GM12878 (cell line): ENCODE results near the gene CCT6A. TPM values are rescaled to one million over a fixed set of nuclear protein-coding genes. Genes with fewer than 3 reads are reported as not detected.

Experiments used
- ATAC-seq: fragments of 200-7000 bp; cut with Tn5 transposase; 3 replicates; pipeline ENCODE4 v1.9.1; 2020; ENCODE audit warnings: mild to moderate bottlenecking, moderate library complexity
- BruUV-seq: library from RNA; stranded (reverse); fragments of 400-500 nt; replicated peaks from 2 replicates; lab custom pipeline; 2021; lab: Mats Ljungman, UMichigan
- CTCF ChIA-PET: fragments of 300-600 bp; sonication (Branson Sonifier 250); formaldehyde crosslinking; extraction: SDS; loops from one replicate; lab custom pipeline; 2021; ENCODE audit warnings: inconsistent platforms; lab: Yijun Ruan, JAX
- POLR2A ChIA-PET: fragments of 350-600 bp; formaldehyde crosslinking; extraction: SDS; loops from one replicate; lab custom pipeline; 2021; ENCODE audit warnings: inconsistent platforms; lab: Charles Lee
- RAD21 ChIA-PET: fragments of 300-600 bp; sonication (Branson Sonifier 250); formaldehyde crosslinking; loops from one replicate; lab custom pipeline; 2023; ENCODE audit warnings: antibody characterized with exemption; ENCODE audit not compliant: unreplicated experiment; lab: Charles Lee
- SMC1A ChIA-PET: fragments of 300-600 bp; sonication (Branson Sonifier 250); formaldehyde crosslinking; loops from one replicate; lab custom pipeline; 2023; ENCODE audit not compliant: unreplicated experiment, uncharacterized antibody; lab: Charles Lee
- DNase-seq: peaks from one replicate; pipeline ENCODE4 v3.0.0-alpha.2; 2011; ENCODE audit warnings: low read depth, low spot score
- FAIRE-seq: peaks from 3 replicates; lab custom pipeline; 2011; peaks lifted over from hg19 to GRCh38; lab: Jason Lieb, UNC
- H2AFZ ChIP-seq: 2 replicates; pipeline ENCODE4 v1.6.0; 2011; ENCODE audit warnings: low read depth, low read length, control low read depth; ENCODE audit not compliant: control insufficient read depth
- H3K27ac ChIP-seq: 2 replicates; pipeline ENCODE4 v1.5.1; 2011; ENCODE audit warnings: control low read depth; ENCODE audit not compliant: control insufficient read depth, insufficient read depth
- H3K27me3 ChIP-seq, 2 experiments: replicated peaks in 1 of 2; 2 replicates each; pipeline versions ENCODE4 v1.6.0 to v1.6.1; 2011; ENCODE audit warnings: low read length in 1 of 2; ENCODE audit not compliant: control insufficient read depth in 2 of 2, insufficient read depth in 2 of 2
- H3K36me3 ChIP-seq, 2 experiments: 2 replicates each; pipeline ENCODE4 v1.5.1; 2011; ENCODE audit warnings: low read length in 1 of 2; ENCODE audit not compliant: control insufficient read depth in 2 of 2, insufficient read depth in 2 of 2
- H3K4me1 ChIP-seq: 2 replicates; pipeline ENCODE4 v1.6.1; 2011; ENCODE audit warnings: mild to moderate bottlenecking, low read length, moderate library complexity, mixed read lengths; ENCODE audit not compliant: control insufficient read depth, insufficient read depth
- H3K4me2 ChIP-seq: 2 replicates; pipeline ENCODE4 v1.6.0; 2011; ENCODE audit warnings: control low read depth; ENCODE audit not compliant: control insufficient read depth, insufficient read depth
- H3K4me3 ChIP-seq: fragments of 200-600 bp; sonication (generic); 2 replicates; pipeline ENCODE4 v1.5.1; 2016
- H3K79me2 ChIP-seq: 2 replicates; pipeline ENCODE4 v1.6.0; 2011; ENCODE audit warnings: low read length; ENCODE audit not compliant: control insufficient read depth, insufficient read depth
- H3K9ac ChIP-seq: 2 replicates; pipeline ENCODE4 v1.8.0; 2011; ENCODE audit warnings: low read length, control low read depth, mixed read lengths; ENCODE audit not compliant: control insufficient read depth, insufficient read depth
- H3K9me3 ChIP-seq: replicated peaks from 3 replicates; pipeline ENCODE4 v1.5.1; 2011; ENCODE audit warnings: mild to moderate bottlenecking, low read length; ENCODE audit not compliant: control insufficient read depth, insufficient read depth
- H4K20me1 ChIP-seq: 2 replicates; pipeline ENCODE4 v1.6.0; 2011; ENCODE audit not compliant: control insufficient read depth, insufficient read depth
- ATF7 ChIP-seq: fragments of 450-650 bp; IDR thresholded peaks from 2 replicates; pipeline ENCODE4 v1.6.1; 2016; ENCODE audit warnings: low read depth, mild to moderate bottlenecking
- CBX3 ChIP-seq: fragments of 200-600 bp; sonication (generic); IDR thresholded peaks from 2 replicates; pipeline ENCODE4 v1.6.1; 2016; ENCODE audit warnings: low read depth, borderline replicate concordance
- CEBPB ChIP-seq, 2 experiments: fragments of 150-350 bp in 1 of 2; IDR thresholded peaks; 2 replicates each; pipeline ENCODE4 v1.6.1; 2012 to 2014; ENCODE audit warnings: low read depth in 2 of 2, low read length in 2 of 2, borderline replicate concordance in 1 of 2, inconsistent platforms in 1 of 2
- CHD2 ChIP-seq: IDR thresholded peaks from 2 replicates; pipeline ENCODE4 v1.6.1; 2011; ENCODE audit warnings: low read depth, low read length, improper control_type of control experiment, borderline replicate concordance
- IRF4 ChIP-seq: IDR thresholded peaks from 2 replicates; pipeline ENCODE4 v1.6.1; 2011; ENCODE audit warnings: low read depth, low read length
- NFXL1 ChIP-seq: fragments of 450-650 bp; IDR thresholded peaks from 2 replicates; pipeline ENCODE4 v1.6.1; 2017; ENCODE audit warnings: antibody characterized with exemption, mild to moderate bottlenecking, borderline replicate concordance
- NFYB ChIP-seq: IDR thresholded peaks from 2 replicates; pipeline ENCODE4 v1.6.1; 2011; ENCODE audit warnings: low read depth, mild to moderate bottlenecking, low read length, improper control_type of control experiment, moderate library complexity; ENCODE audit not compliant: insufficient read depth
- STAT1 ChIP-seq: fragments of 450-650 bp; conservative IDR thresholded peaks from 2 replicates; pipeline ENCODE4 v1.6.1; 2014; ENCODE audit warnings: antibody characterized with exemption, mild to moderate bottlenecking
- STAT3 ChIP-seq: IDR thresholded peaks from 2 replicates; pipeline ENCODE4 v1.6.1; 2011; ENCODE audit warnings: low read depth, low read length, improper control_type of control experiment
- SUPT20H ChIP-seq: IDR thresholded peaks from 2 replicates; pipeline ENCODE4 v1.6.1; 2011; ENCODE audit warnings: low read depth, mild to moderate bottlenecking, low read length, moderate library complexity, borderline replicate concordance; ENCODE audit not compliant: control insufficient read depth
- ZNF207 ChIP-seq: fragments of 450-650 bp; IDR thresholded peaks from 2 replicates; pipeline ENCODE4 v1.6.1; 2014; ENCODE audit warnings: antibody characterized with exemption, mild to moderate bottlenecking, borderline replicate concordance
- ZNF217 ChIP-seq: fragments of 450-650 bp; IDR thresholded peaks from 2 replicates; pipeline ENCODE4 v1.6.1; 2017; ENCODE audit warnings: antibody characterized with exemption, mild to moderate bottlenecking
- WGBS: methylation state at CpG from one replicate; pipeline ENCODE4 v1.1.6; 2016; ENCODE audit warnings: low lambda C conversion rate; ENCODE audit not compliant: insufficient replicate concordance, insufficient coverage; ENCODE audit errors: missing lambda C conversion rate; 5-methylcytosine and 5-hydroxymethylcytosine counted together
- in situ Hi-C: fragments of 300-500 bp; cut with MboI; formaldehyde crosslinking; loops from 9 replicates; pipeline ENCODE4 v1.14.3; 2018; ENCODE audit warnings: mixed read lengths
- intact Hi-C: fragments of 100-400 bp; cut with micrococcal nuclease; formaldehyde crosslinking; loops from one replicate; pipeline ENCODE4 v1.14.2; 2022; ENCODE audit not compliant: unreplicated experiment
- polyA plus RNA-seq, 11 experiments: library from polyadenylated mRNA; depleted of rRNA in 4 of 11; unstranded in 6 of 11; stranded (reverse) in 5 of 11; fragments of >200 nt; fragmentation: Nextera tagmentation in 4 of 11; fragmentation: Illumina TruSeq in 1 of 11; extraction: Ambion mirVana in 4 of 11; extraction: Trizol in 1 of 11; gene quantifications; 1 replicate in 1 of 11; 2 replicates in 10 of 11; pipeline versions ENCODE4 v1.2.1 to v1.2.3, GENCODE V29; 2011 to 2016; ENCODE audit warnings: inconsistent platforms in 2 of 11, missing spikeins in 2 of 11, low read depth in 1 of 11
- total RNA-seq, 4 experiments: library from RNA; depleted of rRNA in 3 of 4; stranded (reverse); fragments of >200 nt in 3 of 4; fragmentation: Illumina TruSeq in 1 of 4; extraction: Trizol in 1 of 4; gene quantifications; 2 replicates each; pipeline versions ENCODE4 v1.2.1 to v1.2.3, GENCODE V29; 2013 to 2021
- TF ChIP-seq, protein P1 (sequence below): fragments of 450-650 bp; IDR thresholded peaks from 2 replicates; pipeline ENCODE4 v1.6.1; 2017; ENCODE audit warnings: mild to moderate bottlenecking, moderate library complexity
- TF ChIP-seq, protein P2 (sequence below): fragments of 450-650 bp; conservative IDR thresholded peaks from 2 replicates; pipeline ENCODE4 v1.6.1; 2017; ENCODE audit warnings: mild to moderate bottlenecking, moderate library complexity
- TF ChIP-seq, protein P3 (sequence below): IDR thresholded peaks from 2 replicates; pipeline ENCODE4 v1.6.1; 2011; ENCODE audit warnings: low read depth, mild to moderate bottlenecking, low read length, moderate library complexity, borderline replicate concordance; ENCODE audit errors: extremely low read depth

The CCT6A gene
- total and polyA plus RNA-seq, 10 of the 15 experiments (the other 5 are each of a cell fraction or from before 2014, with no cell fraction given) = 191 to 480 (median 296) TPM

DNA sequence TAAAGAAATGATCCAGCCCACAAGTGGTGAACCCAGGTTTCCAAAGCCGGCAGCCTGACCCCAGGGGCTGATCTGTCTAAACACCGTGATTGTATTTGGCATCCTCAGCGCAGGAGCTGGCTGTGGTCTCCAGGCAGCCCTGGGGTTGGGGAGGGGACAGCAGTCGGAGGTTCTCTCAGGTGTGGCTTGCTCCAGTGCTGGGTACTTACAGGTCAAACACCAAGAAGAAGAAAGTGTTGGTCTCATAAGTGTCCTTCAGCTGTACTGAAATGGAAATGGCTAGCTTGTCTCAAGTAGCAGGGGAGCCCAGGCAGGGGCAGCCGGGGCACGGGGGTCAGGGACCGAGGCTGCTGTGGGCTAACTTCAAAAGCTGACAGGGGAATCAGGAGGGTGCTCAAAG is 35.2 kb downstream of the CCT6A start:
- H3K27ac ChIP-seq = no peak overlapping the region
- ChIA-PET CTCF (no interaction called here), POLR2A (no interaction called here), SMC1A (no interaction called here), RAD21 (no interaction called here)
- BruUV-seq = no TSS peak
- no peaks in the 10 kb centered on the region; a peak in 1 of 4 replicates for H3K36me3 ChIP-seq
- intact Hi-C loops = no loop called here
- FAIRE-seq (no peak), DNase-seq (no peak), ATAC-seq (no peak)
- H3K4me1 ChIP-seq = no peaks in the 10 kb centered on the region
- H3K4me2 ChIP-seq = no peak overlapping the region
- no peak overlapping the region for H3K4me3 ChIP-seq
- TF ChIP-seq, protein P1, sequence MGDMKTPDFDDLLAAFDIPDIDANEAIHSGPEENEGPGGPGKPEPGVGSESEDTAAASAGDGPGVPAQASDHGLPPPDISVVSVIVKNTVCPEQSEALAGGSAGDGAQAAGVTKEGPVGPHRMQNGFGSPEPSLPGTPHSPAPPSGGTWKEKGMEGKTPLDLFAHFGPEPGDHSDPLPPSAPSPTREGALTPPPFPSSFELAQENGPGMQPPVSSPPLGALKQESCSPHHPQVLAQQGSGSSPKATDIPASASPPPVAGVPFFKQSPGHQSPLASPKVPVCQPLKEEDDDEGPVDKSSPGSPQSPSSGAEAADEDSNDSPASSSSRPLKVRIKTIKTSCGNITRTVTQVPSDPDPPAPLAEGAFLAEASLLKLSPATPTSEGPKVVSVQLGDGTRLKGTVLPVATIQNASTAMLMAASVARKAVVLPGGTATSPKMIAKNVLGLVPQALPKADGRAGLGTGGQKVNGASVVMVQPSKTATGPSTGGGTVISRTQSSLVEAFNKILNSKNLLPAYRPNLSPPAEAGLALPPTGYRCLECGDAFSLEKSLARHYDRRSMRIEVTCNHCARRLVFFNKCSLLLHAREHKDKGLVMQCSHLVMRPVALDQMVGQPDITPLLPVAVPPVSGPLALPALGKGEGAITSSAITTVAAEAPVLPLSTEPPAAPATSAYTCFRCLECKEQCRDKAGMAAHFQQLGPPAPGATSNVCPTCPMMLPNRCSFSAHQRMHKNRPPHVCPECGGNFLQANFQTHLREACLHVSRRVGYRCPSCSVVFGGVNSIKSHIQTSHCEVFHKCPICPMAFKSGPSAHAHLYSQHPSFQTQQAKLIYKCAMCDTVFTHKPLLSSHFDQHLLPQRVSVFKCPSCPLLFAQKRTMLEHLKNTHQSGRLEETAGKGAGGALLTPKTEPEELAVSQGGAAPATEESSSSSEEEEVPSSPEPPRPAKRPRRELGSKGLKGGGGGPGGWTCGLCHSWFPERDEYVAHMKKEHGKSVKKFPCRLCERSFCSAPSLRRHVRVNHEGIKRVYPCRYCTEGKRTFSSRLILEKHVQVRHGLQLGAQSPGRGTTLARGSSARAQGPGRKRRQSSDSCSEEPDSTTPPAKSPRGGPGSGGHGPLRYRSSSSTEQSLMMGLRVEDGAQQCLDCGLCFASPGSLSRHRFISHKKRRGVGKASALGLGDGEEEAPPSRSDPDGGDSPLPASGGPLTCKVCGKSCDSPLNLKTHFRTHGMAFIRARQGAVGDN = no peak
- no peak for TF ChIP-seq CEBPB (IDR thresholded peaks at IDR 0.05; ENCODE audit: borderline replicate concordance in 1 of 2, low read depth in 2 of 2, low read length in 2 of 2)
- TF ChIP-seq CBX3 = no peak
- no peak for TF ChIP-seq ATF7
- TF ChIP-seq ZNF217 = no peak
- TF ChIP-seq, protein P2, sequence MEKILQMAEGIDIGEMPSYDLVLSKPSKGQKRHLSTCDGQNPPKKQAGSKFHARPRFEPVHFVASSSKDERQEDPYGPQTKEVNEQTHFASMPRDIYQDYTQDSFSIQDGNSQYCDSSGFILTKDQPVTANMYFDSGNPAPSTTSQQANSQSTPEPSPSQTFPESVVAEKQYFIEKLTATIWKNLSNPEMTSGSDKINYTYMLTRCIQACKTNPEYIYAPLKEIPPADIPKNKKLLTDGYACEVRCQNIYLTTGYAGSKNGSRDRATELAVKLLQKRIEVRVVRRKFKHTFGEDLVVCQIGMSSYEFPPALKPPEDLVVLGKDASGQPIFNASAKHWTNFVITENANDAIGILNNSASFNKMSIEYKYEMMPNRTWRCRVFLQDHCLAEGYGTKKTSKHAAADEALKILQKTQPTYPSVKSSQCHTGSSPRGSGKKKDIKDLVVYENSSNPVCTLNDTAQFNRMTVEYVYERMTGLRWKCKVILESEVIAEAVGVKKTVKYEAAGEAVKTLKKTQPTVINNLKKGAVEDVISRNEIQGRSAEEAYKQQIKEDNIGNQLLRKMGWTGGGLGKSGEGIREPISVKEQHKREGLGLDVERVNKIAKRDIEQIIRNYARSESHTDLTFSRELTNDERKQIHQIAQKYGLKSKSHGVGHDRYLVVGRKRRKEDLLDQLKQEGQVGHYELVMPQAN = no peak
- TF ChIP-seq NFXL1 = no peak
- TF ChIP-seq, protein P3, sequence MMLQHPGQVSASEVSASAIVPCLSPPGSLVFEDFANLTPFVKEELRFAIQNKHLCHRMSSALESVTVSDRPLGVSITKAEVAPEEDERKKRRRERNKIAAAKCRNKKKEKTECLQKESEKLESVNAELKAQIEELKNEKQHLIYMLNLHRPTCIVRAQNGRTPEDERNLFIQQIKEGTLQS = no peak
- TF ChIP-seq IRF4 = no peak
- no peak for TF ChIP-seq SUPT20H
- TF ChIP-seq STAT3 = no peak
- TF ChIP-seq NFYB = no peak
- TF ChIP-seq ZNF207 = no peak
- TF ChIP-seq CHD2 = no peak
- TF ChIP-seq STAT1 = no peak
- in situ Hi-C loops = no loop called here
- 98% methylated on average over 7 of the region's 7 CpGs for WGBS
- no peaks in the 10 kb centered on the region for H4K20me1 ChIP-seq
- H3K9ac ChIP-seq = no peak overlapping the region
- H2AFZ ChIP-seq = no peak overlapping the region
- H3K9me3 ChIP-seq = no peaks in the 10 kb centered on the region
- no peaks in the 10 kb centered on the region for H3K79me2 ChIP-seq
- H3K27me3 ChIP-seq = no peaks in the 10 kb centered on the region
